ENCODE data around the gene CSTB.

DNA sequence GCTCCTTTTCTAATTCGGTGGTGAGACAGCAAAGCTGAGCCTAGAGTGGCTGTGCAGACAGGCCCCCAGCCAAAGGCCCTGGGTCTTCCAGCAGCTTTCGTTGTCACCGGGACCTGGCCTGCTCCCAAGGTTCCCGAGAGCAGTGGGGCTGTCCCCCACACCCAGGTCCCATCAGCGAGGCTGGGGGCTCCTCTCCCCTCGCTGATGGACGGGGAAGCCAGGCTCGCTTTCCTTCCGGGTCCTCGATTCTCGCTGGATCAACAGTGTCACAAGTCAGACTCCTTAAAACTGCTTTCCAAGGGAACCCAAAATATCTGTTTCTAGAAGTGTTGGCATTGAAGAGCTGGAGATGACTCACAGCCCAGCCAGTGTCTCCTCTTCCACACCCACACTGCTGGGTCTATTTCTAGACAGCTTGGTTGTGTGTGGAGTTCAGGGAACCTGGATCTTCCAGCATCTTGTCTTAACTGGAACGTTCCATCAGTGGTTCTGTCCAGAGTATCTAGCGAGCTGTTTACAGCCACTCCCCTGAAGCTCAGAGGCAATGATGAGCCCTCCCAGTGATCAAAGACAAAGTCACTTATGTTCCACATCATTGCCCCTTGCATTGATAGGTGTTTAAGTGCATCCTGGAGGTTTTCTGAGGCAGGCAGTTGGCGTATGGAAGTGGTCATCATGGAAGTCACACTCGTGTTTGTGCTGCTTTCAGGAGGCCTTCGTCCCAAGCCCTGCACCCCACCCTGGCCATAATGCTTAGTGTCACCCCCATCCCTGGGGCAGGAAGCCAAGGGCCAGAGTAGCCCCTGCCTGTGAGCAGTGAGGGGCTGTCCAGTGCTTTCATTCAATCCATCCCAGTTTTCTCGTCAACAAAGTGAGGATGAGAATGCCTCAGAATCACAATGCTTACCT is 48.5 kb upstream of the CSTB start:
- TF ChIP-seq, protein P1, sequence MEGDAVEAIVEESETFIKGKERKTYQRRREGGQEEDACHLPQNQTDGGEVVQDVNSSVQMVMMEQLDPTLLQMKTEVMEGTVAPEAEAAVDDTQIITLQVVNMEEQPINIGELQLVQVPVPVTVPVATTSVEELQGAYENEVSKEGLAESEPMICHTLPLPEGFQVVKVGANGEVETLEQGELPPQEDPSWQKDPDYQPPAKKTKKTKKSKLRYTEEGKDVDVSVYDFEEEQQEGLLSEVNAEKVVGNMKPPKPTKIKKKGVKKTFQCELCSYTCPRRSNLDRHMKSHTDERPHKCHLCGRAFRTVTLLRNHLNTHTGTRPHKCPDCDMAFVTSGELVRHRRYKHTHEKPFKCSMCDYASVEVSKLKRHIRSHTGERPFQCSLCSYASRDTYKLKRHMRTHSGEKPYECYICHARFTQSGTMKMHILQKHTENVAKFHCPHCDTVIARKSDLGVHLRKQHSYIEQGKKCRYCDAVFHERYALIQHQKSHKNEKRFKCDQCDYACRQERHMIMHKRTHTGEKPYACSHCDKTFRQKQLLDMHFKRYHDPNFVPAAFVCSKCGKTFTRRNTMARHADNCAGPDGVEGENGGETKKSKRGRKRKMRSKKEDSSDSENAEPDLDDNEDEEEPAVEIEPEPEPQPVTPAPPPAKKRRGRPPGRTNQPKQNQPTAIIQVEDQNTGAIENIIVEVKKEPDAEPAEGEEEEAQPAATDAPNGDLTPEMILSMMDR (IDR thresholded peaks at IDR 0.05), result no peak
- TF ChIP-seq POLR2A (IDR thresholded peaks at IDR 0.05), result no peak

All from adrenal gland (tissue), 5 donors.